T-helper 2 cell treated with Interferon-gamma antibody and Interleukin-4, amounts not matched to agents 100 ng/mL and 5 ng/mL, for 36 hours (primary cell): Measurements from ENCODE around the gene POLG. TPM values are rescaled to one million over a fixed set of nuclear protein-coding genes. Genes with fewer than 3 reads are reported as not detected.
"Not testable (repeated sequence)": the region's sequence is repeated elsewhere in the genome, so short reads cannot be mapped to it uniquely, and the experiment has no call there.

ENCODE experiments used
- intact Hi-C: fragments of 100-400 bp; cut with micrococcal nuclease; formaldehyde crosslinking; loops from one replicate; pipeline ENCODE4 v1.15.1; 2023
- total RNA-seq: library from RNA; stranded (reverse); gene quantifications from 2 replicates; pipeline ENCODE4 v1.2.3, GENCODE V29; 2022

POLG gene
- total RNA-seq, 1 donor from 2014 or later, result 113 TPM

- intact Hi-C loops, result no loop called here
Observed at GRCh38 chr15:89301304-89302089, 33.1 kb downstream of the POLG start.

- intact Hi-C loops, result no loop called here
Observed at GRCh38 chr15:89299896-89300295, 34.7 kb downstream of the POLG start.

- intact Hi-C loops, result loop anchor here (5.0 kb wide), 1 partner anchor 46 kb away; no protein-coding TSS in a partner anchor
Observed at GRCh38 chr15:89293012-89293411, 41.6 kb downstream of the POLG start.

GRCh38 chr15:89291934-89292438 lies 42.6 kb downstream of the POLG start:
- intact Hi-C loops, result loop anchor here (5.0 kb wide), 1 partner anchor 45 kb away; no protein-coding TSS in a partner anchor

GRCh38 chr15:89283201-89283600 lies 51.4 kb downstream of the POLG start:
- intact Hi-C loops, result no loop called here

GRCh38 chr15:89282631-89283030 lies 52.0 kb downstream of the POLG start:
- intact Hi-C loops, result no loop called here

GRCh38 chr15:89278307-89278706 lies 56.3 kb downstream of the POLG start:
- intact Hi-C loops, result no loop called here

GRCh38 chr15:89277281-89277680 lies 57.3 kb downstream of the POLG start:
- intact Hi-C loops, result not testable (repeated sequence)

Other genes starting within 250 kb of the POLG start
- gene ABHD2, start 246.4 kb downstream of the POLG start, total RNA-seq, result 67.8 and 75.5 TPM in 2 replicates
- gene RLBP1, start 113.2 kb downstream of the POLG start, total RNA-seq, result not detected in 2 replicates
- gene FANCI, start 90.8 kb downstream of the POLG start, total RNA-seq, result 193 and 202 TPM in 2 replicates
- not detected in 2 replicates for gene RHCG, start 161.8 kb upstream of the POLG start, total RNA-seq
- gene TICRR, start 240.6 kb upstream of the POLG start, total RNA-seq, result 19.6 and 20.9 TPM in 2 replicates